Hepatocyte (in vitro differentiated cells): Measurements from ENCODE around the gene LDB2.

Experiments used
- EZH2phosphoT487 ChIP-seq: fragments of 200-600 bp; sonication (generic); IDR thresholded peaks from one replicate; pipeline ENCODE4 v1.6.1; 2018; ENCODE audit warnings: antibody characterized with exemption, mild to moderate bottlenecking, low read depth, moderate library complexity; ENCODE audit not compliant: unreplicated experiment, severe bottlenecking
- TF ChIP-seq, protein P1 (sequence below): fragments of 200-600 bp; sonication (generic); IDR thresholded peaks from 2 replicates; pipeline ENCODE4 v1.5.1; 2016; ENCODE audit warnings: antibody characterized with exemption, mild to moderate bottlenecking; ENCODE audit not compliant: poor library complexity

GRCh38 chr4:16674082-16674481 is 224.4 kb downstream of the LDB2 start:
- TF ChIP-seq, protein P1, sequence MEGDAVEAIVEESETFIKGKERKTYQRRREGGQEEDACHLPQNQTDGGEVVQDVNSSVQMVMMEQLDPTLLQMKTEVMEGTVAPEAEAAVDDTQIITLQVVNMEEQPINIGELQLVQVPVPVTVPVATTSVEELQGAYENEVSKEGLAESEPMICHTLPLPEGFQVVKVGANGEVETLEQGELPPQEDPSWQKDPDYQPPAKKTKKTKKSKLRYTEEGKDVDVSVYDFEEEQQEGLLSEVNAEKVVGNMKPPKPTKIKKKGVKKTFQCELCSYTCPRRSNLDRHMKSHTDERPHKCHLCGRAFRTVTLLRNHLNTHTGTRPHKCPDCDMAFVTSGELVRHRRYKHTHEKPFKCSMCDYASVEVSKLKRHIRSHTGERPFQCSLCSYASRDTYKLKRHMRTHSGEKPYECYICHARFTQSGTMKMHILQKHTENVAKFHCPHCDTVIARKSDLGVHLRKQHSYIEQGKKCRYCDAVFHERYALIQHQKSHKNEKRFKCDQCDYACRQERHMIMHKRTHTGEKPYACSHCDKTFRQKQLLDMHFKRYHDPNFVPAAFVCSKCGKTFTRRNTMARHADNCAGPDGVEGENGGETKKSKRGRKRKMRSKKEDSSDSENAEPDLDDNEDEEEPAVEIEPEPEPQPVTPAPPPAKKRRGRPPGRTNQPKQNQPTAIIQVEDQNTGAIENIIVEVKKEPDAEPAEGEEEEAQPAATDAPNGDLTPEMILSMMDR = no peak
- TF ChIP-seq EZH2phosphoT487 = no peak
